ENCODE measurements around the gene FAM240B. TPM values are rescaled to one million over a fixed set of nuclear protein-coding genes. Genes with fewer than 3 reads are reported as not detected.
A peak's percentile ranks its signal among the peaks of the same experiment; 100 is the strongest.

The FAM240B gene
- total RNA-seq, 1 experiment from 2014 or later: not detected

DNA sequence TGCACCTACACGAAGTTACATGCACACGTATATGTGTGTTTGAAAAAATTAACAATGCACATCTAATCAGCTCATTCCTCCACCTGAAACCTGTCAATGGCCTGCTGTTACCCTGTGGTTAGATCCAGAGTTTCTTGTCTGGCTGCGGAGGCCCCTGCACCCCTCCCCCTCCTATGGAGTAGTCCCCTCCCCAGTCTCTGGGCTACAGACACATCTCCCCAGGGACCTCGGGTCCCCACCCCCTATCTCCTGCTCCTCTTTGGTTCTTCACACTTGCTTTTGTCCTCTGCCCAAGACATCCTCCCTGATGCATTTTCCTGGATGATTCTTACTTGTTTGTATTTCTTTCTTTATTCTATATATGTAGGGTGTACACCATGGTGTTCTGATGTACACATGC is 27.2 kb downstream of the FAM240B start:
- DNase-seq: no peak
- no peak overlapping the region for H2BK5ac ChIP-seq (ENCODE audit: insufficient read length, low read length)
- H3K27me3 ChIP-seq (ENCODE audit: insufficient read depth, low read length): no peaks in the 10 kb centered on the region
- H3K23ac ChIP-seq (ENCODE audit: insufficient read length, low read depth, low read length): no peak overlapping the region
- H3K9me3 ChIP-seq (ENCODE audit: control insufficient read depth, low read depth, low read length): no peaks in the 10 kb centered on the region
- H3K4ac ChIP-seq (ENCODE audit: low read depth, low read length): no peak overlapping the region
- TF ChIP-seq, protein P1, sequence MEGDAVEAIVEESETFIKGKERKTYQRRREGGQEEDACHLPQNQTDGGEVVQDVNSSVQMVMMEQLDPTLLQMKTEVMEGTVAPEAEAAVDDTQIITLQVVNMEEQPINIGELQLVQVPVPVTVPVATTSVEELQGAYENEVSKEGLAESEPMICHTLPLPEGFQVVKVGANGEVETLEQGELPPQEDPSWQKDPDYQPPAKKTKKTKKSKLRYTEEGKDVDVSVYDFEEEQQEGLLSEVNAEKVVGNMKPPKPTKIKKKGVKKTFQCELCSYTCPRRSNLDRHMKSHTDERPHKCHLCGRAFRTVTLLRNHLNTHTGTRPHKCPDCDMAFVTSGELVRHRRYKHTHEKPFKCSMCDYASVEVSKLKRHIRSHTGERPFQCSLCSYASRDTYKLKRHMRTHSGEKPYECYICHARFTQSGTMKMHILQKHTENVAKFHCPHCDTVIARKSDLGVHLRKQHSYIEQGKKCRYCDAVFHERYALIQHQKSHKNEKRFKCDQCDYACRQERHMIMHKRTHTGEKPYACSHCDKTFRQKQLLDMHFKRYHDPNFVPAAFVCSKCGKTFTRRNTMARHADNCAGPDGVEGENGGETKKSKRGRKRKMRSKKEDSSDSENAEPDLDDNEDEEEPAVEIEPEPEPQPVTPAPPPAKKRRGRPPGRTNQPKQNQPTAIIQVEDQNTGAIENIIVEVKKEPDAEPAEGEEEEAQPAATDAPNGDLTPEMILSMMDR (conservative IDR thresholded peaks at IDR 0.05): no peak
- H2AFZ ChIP-seq (ENCODE audit: low read length): no peak overlapping the region
- H2BK12ac ChIP-seq (ENCODE audit: insufficient read length, low read depth, low read length): no peak overlapping the region
- Mint-ChIP-seq H3K4me1 (peaks cover 54 to 59% of the 10 kb centered on the region in 2 experiments), H3K4me3 (no peak overlapping the region), H3K27me3 (ENCODE audit: low read depth) (peaks cover 7% of the 10 kb centered on the region; the same call in 1 of the 2 replicates), H3K27ac (peak overlapping the region in 1 of 3 experiments; percentile 22; a peak in 2 of 7 replicates), H3K9me3 (no peaks in the 10 kb centered on the region), H3K36me3 (ENCODE audit: insufficient read depth in 1 of 3, low read depth in 3 of 3) (no peaks in the 10 kb centered on the region; a peak in 1 of 7 replicates)
- H3K4me2 ChIP-seq (ENCODE audit: insufficient read depth, insufficient read length, low read length): no peak overlapping the region
- H3K79me2 ChIP-seq (ENCODE audit: insufficient read depth, low read length): no peaks in the 10 kb centered on the region
- no peak overlapping the region for H3K9ac ChIP-seq (ENCODE audit: extremely low read depth, insufficient read length, low read length)
- no CpG with 5 or more reads among the region's 4 CpGs for WGBS (ENCODE audit: extremely low coverage, insufficient read length, low lambda C conversion rate)
- peaks cover 7% of the 10 kb centered on the region; the same call in 1 of the 2 replicates for H3K4me1 ChIP-seq (ENCODE audit: insufficient read depth, low read length)
- no peak overlapping the region for H3K18ac ChIP-seq (ENCODE audit: insufficient read length, low read depth, low read length)
- H3K79me1 ChIP-seq (ENCODE audit: insufficient read depth, low read depth, low read length, poor library complexity, severe bottlenecking): no peaks in the 10 kb centered on the region
- H2BK15ac ChIP-seq (ENCODE audit: low read depth, low read length): no peak overlapping the region
- H3K23me2 ChIP-seq (ENCODE audit: insufficient read length, low read depth, low read length, poor library complexity, severe bottlenecking): no peaks in the 10 kb centered on the region
- no peak overlapping the region for H3K56ac ChIP-seq (ENCODE audit: insufficient read length, low read depth, low read length)
- no peaks in the 10 kb centered on the region for H4K20me1 ChIP-seq (ENCODE audit: control insufficient read depth, insufficient read depth, insufficient read length)
- no peak overlapping the region for H4K8ac ChIP-seq (replicated peaks; ENCODE audit: insufficient read length, low read depth, low read length)
- H2BK20ac ChIP-seq (ENCODE audit: low read depth, low read length, poor library complexity, severe bottlenecking): no peak overlapping the region
- no peak overlapping the region for H3K27ac ChIP-seq (ENCODE audit: insufficient read length, low read depth, low read length)
- H2BK120ac ChIP-seq (ENCODE audit: low read depth, low read length, poor library complexity, severe bottlenecking): no peak overlapping the region
- no peak overlapping the region for H4K5ac ChIP-seq (ENCODE audit: insufficient read length, low read depth, low read length)
- no peak overlapping the region for H3K14ac ChIP-seq (ENCODE audit: insufficient read depth, low read length)
- H3T11ph ChIP-seq (ENCODE audit: low read length): no peak overlapping the region
- H4K91ac ChIP-seq (ENCODE audit: insufficient read length, low read depth, low read length): no peak overlapping the region
- H2AK5ac ChIP-seq (ENCODE audit: insufficient read length, low read length): no peak overlapping the region
